Liver (tissue), 9 donors: Measurements from ENCODE around the gene SMYD3. TPM values are rescaled to one million over a fixed set of nuclear protein-coding genes. Genes with fewer than 3 reads are reported as not detected.
A peak's percentile ranks its signal among the peaks of the same experiment; 100 is the strongest.

Source experiments
- DNase-seq: peaks from one replicate; pipeline ENCODE4 v3.0.0-alpha.2; 2017; ENCODE audit warnings: low spot score
- H3K27ac ChIP-seq, 2 donors: one replicate each; pipeline ENCODE4 v1.7.0; 2013; ENCODE audit warnings: inconsistent platforms in 2 of 2, low read length in 2 of 2, control low read depth in 1 of 2, low read depth in 1 of 2, mild to moderate bottlenecking in 1 of 2
- H3K27me3 ChIP-seq, 4 donors: one replicate each; pipeline versions ENCODE4 v1.6.1 to v1.7.0; 2013; ENCODE audit warnings: low read length in 3 of 4, inconsistent platforms in 1 of 4, mild to moderate bottlenecking in 1 of 4, moderate library complexity in 1 of 4; ENCODE audit not compliant: control insufficient read depth in 4 of 4, insufficient read depth in 4 of 4
- H3K36me3 ChIP-seq, 4 donors: one replicate each; pipeline versions ENCODE4 v1.6.1 to v1.7.0; 2013; ENCODE audit warnings: low read length in 3 of 4, mild to moderate bottlenecking in 3 of 4, low read depth in 1 of 4, moderate library complexity in 1 of 4; ENCODE audit not compliant: control insufficient read depth in 4 of 4, insufficient read depth in 3 of 4
- H3K4me1 ChIP-seq, 4 donors: one replicate each; pipeline versions ENCODE4 v1.6.1 to v1.7.0; 2013; ENCODE audit warnings: low read length in 3 of 4, mild to moderate bottlenecking in 3 of 4, moderate library complexity in 1 of 4; ENCODE audit not compliant: control insufficient read depth in 4 of 4, insufficient read depth in 4 of 4
- H3K4me3 ChIP-seq, 3 donors: one replicate each; pipeline versions ENCODE4 v1.6.1 to v1.7.0; 2013; ENCODE audit warnings: low read length in 3 of 3, control low read depth in 1 of 3, low read depth in 1 of 3, mild to moderate bottlenecking in 1 of 3
- H3K9ac ChIP-seq, 2 donors: one replicate each; pipeline ENCODE4 v1.7.0; 2013; ENCODE audit warnings: low read length in 2 of 2, mild to moderate bottlenecking in 2 of 2, moderate library complexity in 2 of 2, control low read depth in 1 of 2, low read depth in 1 of 2
- H3K9me3 ChIP-seq, 4 donors: one replicate each; pipeline versions ENCODE4 v1.6.1 to v1.7.0; 2013; ENCODE audit warnings: low read length in 3 of 4; ENCODE audit not compliant: control insufficient read depth in 4 of 4
- ATF3 ChIP-seq: IDR thresholded peaks from 2 replicates; pipeline ENCODE4 v1.6.1; 2016; ENCODE audit warnings: antibody characterized with exemption
- CTCF ChIP-seq: fragments of 150-350 bp; IDR thresholded peaks from 2 replicates; pipeline ENCODE4 v1.5.1; 2017; ENCODE audit warnings: improper control_type of control experiment, low read depth, low read length; ENCODE audit not compliant: missing input control
- EGR1 ChIP-seq, 2 donors: IDR thresholded peaks; 2 replicates each; pipeline ENCODE4 v1.6.1; 2016 to 2018; ENCODE audit warnings: antibody characterized with exemption in 2 of 2, low read depth in 2 of 2
- FOXA1 ChIP-seq: IDR thresholded peaks from 2 replicates; pipeline ENCODE4 v1.6.1; 2016; ENCODE audit warnings: antibody characterized with exemption
- FOXA2 ChIP-seq: IDR thresholded peaks from 2 replicates; pipeline ENCODE4 v1.6.1; 2016; ENCODE audit warnings: antibody characterized with exemption
- GABPA ChIP-seq, 2 donors: IDR thresholded peaks in 1 of 2; conservative IDR thresholded peaks in 1 of 2; 2 replicates each; pipeline ENCODE4 v1.6.1; 2016; ENCODE audit warnings: antibody characterized with exemption in 2 of 2, mild to moderate bottlenecking in 1 of 2, moderate library complexity in 1 of 2
- HNF4A ChIP-seq, 2 donors: conservative IDR thresholded peaks; 2 replicates each; pipeline ENCODE4 v1.6.1; 2016; ENCODE audit warnings: antibody characterized with exemption in 2 of 2, mild to moderate bottlenecking in 2 of 2
- HNF4G ChIP-seq: IDR thresholded peaks from 2 replicates; pipeline ENCODE4 v1.6.1; 2016; ENCODE audit warnings: antibody characterized with exemption
- JUND ChIP-seq, 2 donors: IDR thresholded peaks; 2 replicates each; pipeline ENCODE4 v1.6.1; 2016; ENCODE audit warnings: antibody characterized with exemption in 2 of 2
- MAX ChIP-seq: IDR thresholded peaks from 2 replicates; pipeline ENCODE4 v1.6.1; 2016; ENCODE audit warnings: antibody characterized with exemption
- NR2F2 ChIP-seq: IDR thresholded peaks from 2 replicates; pipeline ENCODE4 v1.6.1; 2016; ENCODE audit warnings: antibody characterized with exemption
- RAD21 ChIP-seq, 2 donors: IDR thresholded peaks; 2 replicates each; pipeline ENCODE4 v1.6.1; 2016; ENCODE audit warnings: antibody characterized with exemption in 2 of 2, mild to moderate bottlenecking in 2 of 2
- REST ChIP-seq: IDR thresholded peaks from 2 replicates; pipeline ENCODE4 v1.6.1; 2016; ENCODE audit warnings: antibody characterized with exemption, mild to moderate bottlenecking
- RXRA ChIP-seq, 2 donors: IDR thresholded peaks; 2 replicates each; pipeline ENCODE4 v1.6.1; 2017 to 2018; ENCODE audit warnings: antibody characterized with exemption in 2 of 2, mild to moderate bottlenecking in 1 of 2
- SP1 ChIP-seq: IDR thresholded peaks from 2 replicates; pipeline ENCODE4 v1.6.1; 2018; ENCODE audit warnings: antibody characterized with exemption, mild to moderate bottlenecking
- TAF1 ChIP-seq: conservative IDR thresholded peaks from 2 replicates; pipeline ENCODE4 v1.6.1; 2016; ENCODE audit warnings: antibody characterized with exemption, mild to moderate bottlenecking
- YY1 ChIP-seq: IDR thresholded peaks from 2 replicates; pipeline ENCODE4 v1.6.1; 2016; ENCODE audit warnings: antibody characterized with exemption, mild to moderate bottlenecking
- WGBS: extraction: QIAGEN DNeasy Blood & Tissue Kit; methylation state at CpG from one replicate; pipeline ENCODE4 v1.1.7; 2013; 5-methylcytosine and 5-hydroxymethylcytosine counted together
- polyA plus RNA-seq, 2 donors: library from polyadenylated mRNA; stranded (reverse) in 1 of 2; unstranded in 1 of 2; fragments of 200-250 nt in 1 of 2; fragments of >200 nt in 1 of 2; fragmentation: Nextera tagmentation in 1 of 2; extraction: Ambion mirVana in 1 of 2; gene quantifications; one replicate each; pipeline versions ENCODE4 v1.2.1 to v1.2.3, GENCODE V29; 2013 to 2015
- total RNA-seq, 2 donors: library from RNA; depleted of rRNA; stranded (reverse); fragments of >200 nt; gene quantifications; one replicate each; pipeline ENCODE4 v1.2.3, GENCODE V29; 2014
- TF ChIP-seq, protein P1 (sequence below): IDR thresholded peaks from 2 replicates; pipeline ENCODE4 v1.6.1; 2016; ENCODE audit warnings: antibody characterized with exemption
- donor health status: healthy.
- donor health status: healthy.
- donor health status: healthy.
- donor health status: healthy.
- donor health status: healthy.

SMYD3 gene
- total and polyA plus RNA-seq, 4 donors, result 3.1 to 9.1 (median 8.0) TPM

DNA sequence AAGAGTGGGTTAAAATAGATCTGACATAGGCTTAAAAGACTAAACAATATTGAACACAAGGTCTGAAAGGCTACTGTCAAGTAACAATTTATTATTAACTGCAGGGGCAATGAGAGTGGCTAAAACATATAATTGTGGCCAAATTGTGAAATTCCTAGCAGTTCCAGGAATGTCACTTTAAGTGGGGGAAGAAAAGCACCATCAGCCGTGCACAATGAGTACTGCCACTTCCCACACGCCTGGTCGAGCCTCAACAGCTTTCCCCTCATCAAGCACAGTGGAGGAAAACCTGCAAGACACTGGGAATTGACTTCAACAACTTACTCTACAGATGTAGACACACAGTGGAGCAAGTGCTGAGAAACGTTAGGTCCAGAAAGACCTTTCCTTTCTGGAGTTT lies 42.6 kb upstream of the SMYD3 start:
- no peak for DNase-seq
- no peak overlapping the region for H3K4me3 ChIP-seq
- no peak overlapping the region for H3K27ac ChIP-seq
- TF ChIP-seq TAF1 (peak; percentile 17), FOXA1 (no peak), EGR1 (IDR thresholded peaks at IDR 0.05; ENCODE audit: low read depth in 2 of 2) (no peak), ATF3 (no peak), HNF4A (conservative IDR thresholded peaks at IDR 0.05) (peak in 1 of 2 donors; percentile 17), RXRA (IDR thresholded peaks at IDR 0.05) (peak in 1 of 2 donors; percentile 14), FOXA2 (no peak), SP1 (peak; percentile 41), MAX (no peak), HNF4G (no peak), RAD21 (IDR thresholded peaks at IDR 0.05) (peak in 1 of 2 donors; percentile 38), CTCF (no peak), YY1 (no peak), JUND (IDR thresholded peaks at IDR 0.05) (no peak), NR2F2 (no peak), GABPA (IDR thresholded peaks at IDR 0.05 in 1 of 2, conservative IDR thresholded peaks at IDR 0.05 in 1 of 2) (no peak)
- TF ChIP-seq, protein P1, sequence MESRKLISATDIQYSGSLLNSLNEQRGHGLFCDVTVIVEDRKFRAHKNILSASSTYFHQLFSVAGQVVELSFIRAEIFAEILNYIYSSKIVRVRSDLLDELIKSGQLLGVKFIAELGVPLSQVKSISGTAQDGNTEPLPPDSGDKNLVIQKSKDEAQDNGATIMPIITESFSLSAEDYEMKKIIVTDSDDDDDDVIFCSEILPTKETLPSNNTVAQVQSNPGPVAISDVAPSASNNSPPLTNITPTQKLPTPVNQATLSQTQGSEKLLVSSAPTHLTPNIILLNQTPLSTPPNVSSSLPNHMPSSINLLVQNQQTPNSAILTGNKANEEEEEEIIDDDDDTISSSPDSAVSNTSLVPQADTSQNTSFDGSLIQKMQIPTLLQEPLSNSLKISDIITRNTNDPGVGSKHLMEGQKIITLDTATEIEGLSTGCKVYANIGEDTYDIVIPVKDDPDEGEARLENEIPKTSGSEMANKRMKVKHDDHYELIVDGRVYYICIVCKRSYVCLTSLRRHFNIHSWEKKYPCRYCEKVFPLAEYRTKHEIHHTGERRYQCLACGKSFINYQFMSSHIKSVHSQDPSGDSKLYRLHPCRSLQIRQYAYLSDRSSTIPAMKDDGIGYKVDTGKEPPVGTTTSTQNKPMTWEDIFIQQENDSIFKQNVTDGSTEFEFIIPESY, result no peak
- H3K27me3 ChIP-seq, result no peaks in the 10 kb centered on the region
- no peak overlapping the region for H3K9ac ChIP-seq
- peaks cover 0 to 24% (median 17%) of the 10 kb centered on the region in 4 donors for H3K36me3 ChIP-seq
- 44% methylated on average over 4 of the region's 4 CpGs for WGBS
- H3K9me3 ChIP-seq, result no peaks in the 10 kb centered on the region
- H3K4me1 ChIP-seq, result peaks cover 0 to 11% (median 2%) of the 10 kb centered on the region in 4 donors

GRCh38 chr1:246544001-246544400 lies 36.9 kb upstream of the SMYD3 start:
- WGBS, result 51% methylated on average over 1 of the region's 1 CpG
- Histone ChIP-seq H3K27ac (no peak overlapping the region), H3K9me3 (no peaks in the 10 kb centered on the region), H3K4me3 (no peak overlapping the region), H3K27me3 (no peaks in the 10 kb centered on the region), H3K4me1 (no peaks in the 10 kb centered on the region), H3K36me3 (peaks cover 13 to 57% (median 37%) of the 10 kb centered on the region in 4 donors), H3K9ac (no peak overlapping the region)
- TF ChIP-seq GABPA (IDR thresholded peaks at IDR 0.05 in 1 of 2, conservative IDR thresholded peaks at IDR 0.05 in 1 of 2) (no peak), REST (no peak), NR2F2 (no peak), SP1 (no peak), MAX (no peak), RXRA (IDR thresholded peaks at IDR 0.05) (no peak), EGR1 (IDR thresholded peaks at IDR 0.05; ENCODE audit: low read depth in 2 of 2) (no peak), YY1 (no peak)
- TF ChIP-seq, protein P1, result no peak
- DNase-seq, result no peak
